UCSD-AML1 (cell line): ENCODE measurements around the gene TPBG.
A peak's percentile ranks its signal among the peaks of the same experiment; 100 is the strongest.

Source experiments
- DNase-seq: peaks from one replicate; lab custom pipeline; 2025; ENCODE audit not compliant: unreplicated experiment; lab: John Stamatoyannopoulos, UW

The TPBG gene

GRCh38 chr6:82363428-82364086, at the start of gene TPBG:
TPBG (plus strand) TSS chr6:82363817; CDS start chr6:82364962, 1,145 bp downstream.
- DNase-seq, result peak; percentile 23

GRCh38 chr6:82322386-82322785, 41.2 kb upstream of the TPBG start:
- DNase-seq, result no peak

- no peak for DNase-seq
Measured at GRCh38 chr6:82329766-82330165, 33.9 kb upstream of the TPBG start.

- no peak for DNase-seq
Measured at GRCh38 chr6:82330171-82330804, 33.3 kb upstream of the TPBG start.

- no peak for DNase-seq
Measured at GRCh38 chr6:82331031-82331773, 32.4 kb upstream of the TPBG start.

- DNase-seq, result no peak
Measured at GRCh38 chr6:82333781-82334180, 29.8 kb upstream of the TPBG start.

GRCh38 chr6:82337688-82338257, 25.8 kb upstream of the TPBG start:
- DNase-seq, result no peak

- no peak for DNase-seq
Measured at GRCh38 chr6:82348130-82348529, 15.5 kb upstream of the TPBG start.

- DNase-seq, result no peak
Measured at GRCh38 chr6:82353848-82354247, 9.8 kb upstream of the TPBG start.

GRCh38 chr6:82360552-82360951, 3.1 kb upstream of the TPBG start:
- no peak for DNase-seq

- no peak for DNase-seq
Measured at GRCh38 chr6:82361631-82362030, 2.0 kb upstream of the TPBG start.

- no peak for DNase-seq
Measured at GRCh38 chr6:82362144-82362543, 1.5 kb upstream of the TPBG start.

GRCh38 chr6:82362878-82363427, 664 bp upstream of the TPBG start:
- DNase-seq, result no peak

GRCh38 chr6:82364087-82365015, 734 bp downstream of the TPBG start:
- DNase-seq, result peak; percentile 23

- no peak for DNase-seq
Measured at GRCh38 chr6:82365016-82365795, 1.6 kb downstream of the TPBG start.

- no peak for DNase-seq
Measured at GRCh38 chr6:82367704-82368103, 4.1 kb downstream of the TPBG start.

- DNase-seq, result no peak
Measured at GRCh38 chr6:82370788-82371187, 7.2 kb downstream of the TPBG start.

GRCh38 chr6:82371799-82372546, 8.4 kb downstream of the TPBG start:
- DNase-seq, result no peak

GRCh38 chr6:82372656-82373055, 9.0 kb downstream of the TPBG start:
- no peak for DNase-seq
